Measurements from ENCODE around the gene SLIT3.

SLIT3 gene

GRCh38 chr5:168989731-168990505, 311.0 kb downstream of the SLIT3 start:
- no peak for DNase-seq

GRCh38 chr5:168988699-168989098, 312.2 kb downstream of the SLIT3 start:
- no peak for TF ChIP-seq POLR2A (IDR thresholded peaks at IDR 0.05; ENCODE audit: low read length)
- no peak for TF ChIP-seq GATA1 (IDR thresholded peaks at IDR 0.05; ENCODE audit: low read depth, low read length)
- no peak for DNase-seq

More at GRCh38 chr5:168989731-168990505, 311.0 kb downstream of the SLIT3 start:
- no peak for TF ChIP-seq POLR2A (IDR thresholded peaks at IDR 0.05; ENCODE audit: low read length)
- TF ChIP-seq GATA1 (IDR thresholded peaks at IDR 0.05; ENCODE audit: low read depth, low read length): no peak

- peak; percentile 30 to 66 for DNase-seq
- TF ChIP-seq GATA1 (IDR thresholded peaks at IDR 0.05; ENCODE audit: low read depth, low read length) (no peak), POLR2A (IDR thresholded peaks at IDR 0.05; ENCODE audit: low read length) (no peak)
Observed at GRCh38 chr5:168987543-168988300, 313.2 kb downstream of the SLIT3 start.

GRCh38 chr5:168985454-168985853, 315.5 kb downstream of the SLIT3 start:
- DNase-seq: no peak
- TF ChIP-seq POLR2A (IDR thresholded peaks at IDR 0.05; ENCODE audit: low read length) (no peak), GATA1 (IDR thresholded peaks at IDR 0.05; ENCODE audit: low read depth, low read length) (no peak)

GRCh38 chr5:168984135-168984675, 316.7 kb downstream of the SLIT3 start:
- no peak for TF ChIP-seq POLR2A (IDR thresholded peaks at IDR 0.05; ENCODE audit: low read length)
- TF ChIP-seq GATA1 (IDR thresholded peaks at IDR 0.05; ENCODE audit: low read depth, low read length): no peak
- no peak for DNase-seq

GRCh38 chr5:168979135-168979534, 321.8 kb downstream of the SLIT3 start:
- TF ChIP-seq GATA1 (IDR thresholded peaks at IDR 0.05; ENCODE audit: low read depth, low read length): no peak
- no peak for TF ChIP-seq POLR2A (IDR thresholded peaks at IDR 0.05; ENCODE audit: low read length)
- DNase-seq: no peak

- no peak for DNase-seq
- TF ChIP-seq GATA1 (IDR thresholded peaks at IDR 0.05; ENCODE audit: low read depth, low read length): no peak
- TF ChIP-seq POLR2A (IDR thresholded peaks at IDR 0.05; ENCODE audit: low read length): no peak
Observed at GRCh38 chr5:168978500-168978899, 322.4 kb downstream of the SLIT3 start.

- no peak for DNase-seq
- no peak for TF ChIP-seq GATA1 (IDR thresholded peaks at IDR 0.05; ENCODE audit: low read depth, low read length)
- no peak for TF ChIP-seq POLR2A (IDR thresholded peaks at IDR 0.05; ENCODE audit: low read length)
Observed at GRCh38 chr5:168978015-168978414, 322.9 kb downstream of the SLIT3 start.

- TF ChIP-seq GATA1 (IDR thresholded peaks at IDR 0.05; ENCODE audit: low read depth, low read length) (no peak), POLR2A (IDR thresholded peaks at IDR 0.05; ENCODE audit: low read length) (no peak)
- DNase-seq: no peak
Observed at GRCh38 chr5:168976311-168976970, 324.5 kb downstream of the SLIT3 start.

GRCh38 chr5:168975331-168975730, 325.6 kb downstream of the SLIT3 start:
- no peak for TF ChIP-seq GATA1 (IDR thresholded peaks at IDR 0.05; ENCODE audit: low read depth, low read length)

GRCh38 chr5:168974082-168974481, 326.9 kb downstream of the SLIT3 start:
- DNase-seq: no peak
- TF ChIP-seq POLR2A (IDR thresholded peaks at IDR 0.05; ENCODE audit: low read length): no peak
- TF ChIP-seq GATA1 (IDR thresholded peaks at IDR 0.05; ENCODE audit: low read depth, low read length): no peak

More at GRCh38 chr5:168975331-168975730, 325.6 kb downstream of the SLIT3 start:
- DNase-seq: no peak

GRCh38 chr5:168972731-168973130, 328.2 kb downstream of the SLIT3 start:
- DNase-seq: no peak
- TF ChIP-seq GATA1 (IDR thresholded peaks at IDR 0.05; ENCODE audit: low read depth, low read length): no peak
- TF ChIP-seq POLR2A (IDR thresholded peaks at IDR 0.05; ENCODE audit: low read length): no peak

- no peak for TF ChIP-seq POLR2A (IDR thresholded peaks at IDR 0.05; ENCODE audit: low read length)
- TF ChIP-seq GATA1 (IDR thresholded peaks at IDR 0.05; ENCODE audit: low read depth, low read length): no peak
- no peak for DNase-seq
Observed at GRCh38 chr5:168971100-168971499, 329.8 kb downstream of the SLIT3 start.

- TF ChIP-seq GATA1 (IDR thresholded peaks at IDR 0.05; ENCODE audit: low read depth, low read length) (no peak), POLR2A (IDR thresholded peaks at IDR 0.05; ENCODE audit: low read length) (no peak)
- no peak for DNase-seq
Observed at GRCh38 chr5:168969326-168969886, 331.5 kb downstream of the SLIT3 start.

Data from erythroblast (primary cell).